ENCODE results near the gene COA1.

The COA1 gene

DNA sequence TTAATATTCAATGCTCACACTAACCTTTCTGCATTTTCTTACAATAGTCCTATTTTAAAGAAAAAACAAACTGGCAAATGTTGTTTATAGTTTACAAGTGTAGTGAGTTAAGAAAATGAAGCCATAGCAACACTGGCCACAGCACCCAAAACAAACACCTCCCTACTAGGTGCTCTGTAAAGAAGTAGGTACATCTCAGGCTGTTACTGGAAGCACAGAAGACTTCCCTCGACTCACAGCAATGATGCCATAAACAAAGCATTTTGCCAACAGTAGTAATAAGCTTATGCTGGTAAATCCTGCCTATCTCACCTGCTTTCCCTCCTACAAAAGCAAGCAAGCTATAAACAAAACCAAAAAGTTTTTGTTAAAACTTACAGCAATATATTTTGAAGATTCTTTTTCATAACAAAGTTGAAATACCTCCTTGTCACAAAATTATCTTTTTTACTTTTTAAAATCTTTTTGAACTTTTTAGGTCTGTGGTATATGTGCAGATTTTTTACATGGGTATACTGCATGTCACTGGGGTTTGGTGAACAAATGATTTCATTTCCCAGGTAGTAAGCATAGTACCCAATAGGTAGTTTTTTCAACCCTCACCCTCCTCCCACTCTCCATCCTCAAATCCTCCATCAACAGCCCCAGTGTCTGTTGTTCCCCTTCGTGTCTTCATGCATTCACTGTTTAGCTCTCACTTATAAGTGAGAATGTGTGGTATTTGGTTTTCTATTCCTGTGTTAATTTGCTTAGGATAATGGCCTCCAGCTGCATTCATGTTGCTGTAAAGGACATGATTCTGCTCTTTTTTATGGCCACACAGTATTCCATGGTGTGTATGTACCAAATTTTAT, 28.4 kb downstream of the COA1 start:
- no peaks in the 10 kb centered on the region for H3K27me3 ChIP-seq (ENCODE audit: control insufficient read depth, low read length)
- peaks cover 3% of the 10 kb centered on the region; the same call in 1 of the 2 replicates for H4K20me1 ChIP-seq (ENCODE audit: control insufficient read depth, insufficient read depth, low read depth, low read length)
- peaks cover 83% of the 10 kb centered on the region for H3K79me2 ChIP-seq (ENCODE audit: control insufficient read depth, low read length)
- no peaks in the 10 kb centered on the region for H3K9me2 ChIP-seq (replicated peaks; ENCODE audit: control insufficient read depth, low read length)
- H3F3A ChIP-seq (ENCODE audit: control insufficient read depth, insufficient read depth), result peaks cover 3% of the 10 kb centered on the region
- H3K4me3 ChIP-seq (ENCODE audit: low read length), result no peak overlapping the region
- H3K36me3 ChIP-seq (ENCODE audit: control insufficient read depth, low read length), result peaks cover 23% of the 10 kb centered on the region
- H3K9me3 ChIP-seq (ENCODE audit: control insufficient read depth, insufficient read depth, low read length), result no peaks in the 10 kb centered on the region
- H3K4me1 ChIP-seq (ENCODE audit: control insufficient read depth, low read length), result peaks cover 48% of the 10 kb centered on the region
- H3K4me2 ChIP-seq (ENCODE audit: low read length), result no peak overlapping the region
- TF ChIP-seq, protein P1, sequence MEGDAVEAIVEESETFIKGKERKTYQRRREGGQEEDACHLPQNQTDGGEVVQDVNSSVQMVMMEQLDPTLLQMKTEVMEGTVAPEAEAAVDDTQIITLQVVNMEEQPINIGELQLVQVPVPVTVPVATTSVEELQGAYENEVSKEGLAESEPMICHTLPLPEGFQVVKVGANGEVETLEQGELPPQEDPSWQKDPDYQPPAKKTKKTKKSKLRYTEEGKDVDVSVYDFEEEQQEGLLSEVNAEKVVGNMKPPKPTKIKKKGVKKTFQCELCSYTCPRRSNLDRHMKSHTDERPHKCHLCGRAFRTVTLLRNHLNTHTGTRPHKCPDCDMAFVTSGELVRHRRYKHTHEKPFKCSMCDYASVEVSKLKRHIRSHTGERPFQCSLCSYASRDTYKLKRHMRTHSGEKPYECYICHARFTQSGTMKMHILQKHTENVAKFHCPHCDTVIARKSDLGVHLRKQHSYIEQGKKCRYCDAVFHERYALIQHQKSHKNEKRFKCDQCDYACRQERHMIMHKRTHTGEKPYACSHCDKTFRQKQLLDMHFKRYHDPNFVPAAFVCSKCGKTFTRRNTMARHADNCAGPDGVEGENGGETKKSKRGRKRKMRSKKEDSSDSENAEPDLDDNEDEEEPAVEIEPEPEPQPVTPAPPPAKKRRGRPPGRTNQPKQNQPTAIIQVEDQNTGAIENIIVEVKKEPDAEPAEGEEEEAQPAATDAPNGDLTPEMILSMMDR (IDR thresholded peaks at IDR 0.05; ENCODE audit: low read depth, low read length, poor library complexity, severe bottlenecking), result no peak
- no peak for TF ChIP-seq EZH2phosphoT487 (IDR thresholded peaks at IDR 0.05; ENCODE audit: borderline replicate concordance, low read length)
- no peak overlapping the region for H3K27ac ChIP-seq (ENCODE audit: low read depth, low read length)

DNA sequence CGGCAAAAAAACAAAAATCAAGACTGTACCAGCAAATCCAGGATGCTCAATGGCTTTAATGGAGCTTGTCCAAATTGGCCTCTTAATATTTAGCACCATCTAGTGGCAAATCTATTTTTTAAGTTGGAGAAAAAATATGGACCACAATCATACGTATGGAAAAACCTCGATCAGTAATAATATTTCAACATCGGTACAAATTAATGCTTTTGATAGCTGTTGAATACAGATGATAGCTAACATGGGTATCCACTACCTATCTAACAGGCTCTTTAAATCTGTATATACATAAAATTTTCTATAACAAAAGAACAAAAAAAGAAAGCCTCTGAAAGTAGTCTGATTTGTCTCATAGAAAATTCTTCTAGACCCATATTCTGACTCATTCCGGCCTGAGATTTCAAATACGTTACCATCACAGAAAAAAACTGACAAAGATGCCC, 29.2 kb downstream of the COA1 start:
- H4K20me1 ChIP-seq (ENCODE audit: control insufficient read depth, insufficient read depth, low read depth, low read length), result peaks cover 3% of the 10 kb centered on the region; the same call in 1 of the 2 replicates
- H3K9me3 ChIP-seq (ENCODE audit: control insufficient read depth, insufficient read depth, low read length), result no peaks in the 10 kb centered on the region
- H3F3A ChIP-seq (ENCODE audit: control insufficient read depth, insufficient read depth), result peaks cover 3% of the 10 kb centered on the region
- TF ChIP-seq, protein P1 (IDR thresholded peaks at IDR 0.05; ENCODE audit: low read depth, low read length, poor library complexity, severe bottlenecking), result peak; percentile 74
- no peak for TF ChIP-seq EZH2phosphoT487 (IDR thresholded peaks at IDR 0.05; ENCODE audit: borderline replicate concordance, low read length)
- H3K4me2 ChIP-seq (ENCODE audit: low read length), result peak overlapping the region; percentile 42
- H3K4me3 ChIP-seq (ENCODE audit: low read length), result peak overlapping the region; percentile 22
- no peaks in the 10 kb centered on the region for H3K27me3 ChIP-seq (ENCODE audit: control insufficient read depth, low read length)
- peaks cover 83% of the 10 kb centered on the region for H3K79me2 ChIP-seq (ENCODE audit: control insufficient read depth, low read length)
- no peaks in the 10 kb centered on the region for H3K9me2 ChIP-seq (replicated peaks; ENCODE audit: control insufficient read depth, low read length)
- peaks cover 56% of the 10 kb centered on the region for H3K4me1 ChIP-seq (ENCODE audit: control insufficient read depth, low read length)
- no peak overlapping the region for H3K27ac ChIP-seq (ENCODE audit: low read depth, low read length)
- H3K36me3 ChIP-seq (ENCODE audit: control insufficient read depth, low read length), result peaks cover 16% of the 10 kb centered on the region

DNA sequence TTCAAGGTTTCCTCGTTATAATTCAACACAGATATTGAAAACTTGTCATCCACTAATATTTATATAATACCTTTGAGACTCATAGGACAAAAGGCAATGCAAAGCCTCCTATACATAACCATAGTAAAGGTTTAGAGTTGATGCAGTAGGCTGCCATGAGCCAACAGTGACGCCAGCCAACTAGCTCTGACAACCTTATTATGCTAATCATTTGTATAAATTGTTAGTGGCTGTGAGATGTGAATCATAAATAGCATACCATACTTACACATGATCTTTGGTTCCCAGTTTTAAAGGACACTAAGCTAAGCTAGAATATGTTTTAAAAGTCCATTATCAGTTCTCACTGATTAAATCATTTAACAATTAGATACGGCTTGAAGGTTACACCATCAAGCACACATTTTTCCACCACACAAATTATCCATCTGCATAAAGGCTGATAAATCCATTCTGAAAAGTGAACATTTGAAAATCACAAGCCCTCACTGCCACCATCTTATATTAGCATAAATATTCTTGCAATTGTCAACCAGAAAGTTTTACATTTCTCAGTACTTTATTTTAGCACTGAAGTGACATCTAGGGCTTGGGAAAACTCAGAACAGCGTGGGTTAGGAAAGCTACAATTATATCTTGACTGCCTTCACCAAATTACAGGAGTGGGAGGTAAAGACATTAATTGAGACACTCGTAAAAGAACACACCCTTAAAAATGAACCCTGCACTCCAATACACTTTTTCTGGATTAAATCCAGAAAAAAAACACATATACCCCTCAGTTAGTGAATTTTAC, 30.7 kb downstream of the COA1 start:
- peaks cover 83% of the 10 kb centered on the region for H3K79me2 ChIP-seq (ENCODE audit: control insufficient read depth, low read length)

More for the DNA sequence above, 30.7 kb downstream of the COA1 start:
- H4K20me1 ChIP-seq (ENCODE audit: control insufficient read depth, insufficient read depth, low read depth, low read length), result no peaks in the 10 kb centered on the region
- no peaks in the 10 kb centered on the region for H3K9me3 ChIP-seq (ENCODE audit: control insufficient read depth, insufficient read depth, low read length)
- peak overlapping the region; percentile 42 for H3K4me2 ChIP-seq (ENCODE audit: low read length)
- TF ChIP-seq, protein P1 (IDR thresholded peaks at IDR 0.05; ENCODE audit: low read depth, low read length, poor library complexity, severe bottlenecking), result no peak
- no peak for TF ChIP-seq EZH2phosphoT487 (IDR thresholded peaks at IDR 0.05; ENCODE audit: borderline replicate concordance, low read length)
- no peaks in the 10 kb centered on the region for H3K9me2 ChIP-seq (replicated peaks; ENCODE audit: control insufficient read depth, low read length)
- H3K4me1 ChIP-seq (ENCODE audit: control insufficient read depth, low read length), result peaks cover 63% of the 10 kb centered on the region
- H3K36me3 ChIP-seq (ENCODE audit: control insufficient read depth, low read length), result peaks cover 2% of the 10 kb centered on the region; the same call in 1 of the 2 replicates
- peaks cover 3% of the 10 kb centered on the region for H3F3A ChIP-seq (ENCODE audit: control insufficient read depth, insufficient read depth)
- no peak overlapping the region for H3K27ac ChIP-seq (ENCODE audit: low read depth, low read length)
- H3K4me3 ChIP-seq (ENCODE audit: low read length), result 0 out of 2 replicates have a peak overlapping the region, but pooled peaks have one; percentile 2
- H3K27me3 ChIP-seq (ENCODE audit: control insufficient read depth, low read length), result no peaks in the 10 kb centered on the region
